Osteocyte (in vitro differentiated cells): Measurements from ENCODE around the gene NUDT13. TPM values are rescaled to one million over a fixed set of nuclear protein-coding genes. Genes with fewer than 3 reads are reported as not detected.

Experiments
- DNase-seq: peaks from one replicate; pipeline ENCODE4 v3.0.0; 2021; ENCODE audit warnings: mixed read lengths; ENCODE audit not compliant: unreplicated experiment; ENCODE audit errors: extremely low spot score
- H3K27ac Mint-ChIP-seq: one replicate; pipeline ENCODE4 v1.8.0; 2021; ENCODE audit warnings: mild to moderate bottlenecking, mixed read lengths; ENCODE audit not compliant: unreplicated experiment
- H3K27me3 Mint-ChIP-seq: one replicate; pipeline ENCODE4 v1.8.0; 2021; ENCODE audit warnings: mixed read lengths; ENCODE audit not compliant: unreplicated experiment
- H3K36me3 Mint-ChIP-seq: one replicate; pipeline ENCODE4 v1.8.0; 2021; ENCODE audit warnings: mixed read lengths; ENCODE audit not compliant: unreplicated experiment
- H3K4me1 Mint-ChIP-seq: one replicate; pipeline ENCODE4 v1.8.0; 2021; ENCODE audit warnings: mixed read lengths; ENCODE audit not compliant: unreplicated experiment
- H3K4me3 Mint-ChIP-seq: one replicate; pipeline ENCODE4 v1.8.0; 2021; ENCODE audit warnings: mild to moderate bottlenecking, moderate library complexity, mixed read lengths; ENCODE audit not compliant: unreplicated experiment
- H3K9me3 Mint-ChIP-seq: one replicate; pipeline ENCODE4 v1.8.0; 2021; ENCODE audit warnings: mixed read lengths; ENCODE audit not compliant: unreplicated experiment
- total RNA-seq: library from RNA; stranded (reverse); gene quantifications from 2 replicates; pipeline ENCODE4 v1.2.1, GENCODE V29; 2021
- TF ChIP-seq, protein P1 (sequence below): fragments of 200-600 bp; sonication (generic); IDR thresholded peaks from 2 replicates; pipeline ENCODE4 v1.5.0; 2021; ENCODE audit warnings: antibody characterized with exemption, mild to moderate bottlenecking, moderate library complexity

NUDT13 gene
- total RNA-seq, 1 donor from 2014 or later: 3.2 TPM

DNA sequence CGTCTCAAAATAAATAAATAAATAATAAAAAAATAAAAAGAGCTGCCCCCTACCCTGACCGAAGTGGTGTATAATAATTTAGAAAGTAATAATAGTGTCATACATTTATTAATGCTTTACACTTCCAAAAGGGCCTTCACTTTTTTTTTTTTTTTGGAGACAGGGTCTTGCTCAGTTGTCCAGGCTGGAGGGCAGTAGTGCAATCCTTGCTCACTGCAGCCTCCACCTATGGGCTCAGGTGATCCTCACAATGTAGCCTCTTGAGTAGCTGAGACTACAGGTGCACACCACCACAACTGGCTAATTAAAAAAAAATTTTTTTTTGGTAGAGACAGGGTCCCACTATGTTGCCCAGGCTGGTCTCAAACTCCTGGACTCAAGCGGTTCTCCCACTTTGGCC, 59.1 kb downstream of the NUDT13 start:
- Mint-ChIP-seq H3K27me3 (no peaks in the 10 kb centered on the region), H3K4me1 (peaks cover 28% of the 10 kb centered on the region), H3K9me3 (peaks cover 4% of the 10 kb centered on the region), H3K4me3 (peak overlapping the region; percentile 45), H3K36me3 (peaks cover 4% of the 10 kb centered on the region), H3K27ac (no peak overlapping the region)
- no peak for DNase-seq
- TF ChIP-seq, protein P1, sequence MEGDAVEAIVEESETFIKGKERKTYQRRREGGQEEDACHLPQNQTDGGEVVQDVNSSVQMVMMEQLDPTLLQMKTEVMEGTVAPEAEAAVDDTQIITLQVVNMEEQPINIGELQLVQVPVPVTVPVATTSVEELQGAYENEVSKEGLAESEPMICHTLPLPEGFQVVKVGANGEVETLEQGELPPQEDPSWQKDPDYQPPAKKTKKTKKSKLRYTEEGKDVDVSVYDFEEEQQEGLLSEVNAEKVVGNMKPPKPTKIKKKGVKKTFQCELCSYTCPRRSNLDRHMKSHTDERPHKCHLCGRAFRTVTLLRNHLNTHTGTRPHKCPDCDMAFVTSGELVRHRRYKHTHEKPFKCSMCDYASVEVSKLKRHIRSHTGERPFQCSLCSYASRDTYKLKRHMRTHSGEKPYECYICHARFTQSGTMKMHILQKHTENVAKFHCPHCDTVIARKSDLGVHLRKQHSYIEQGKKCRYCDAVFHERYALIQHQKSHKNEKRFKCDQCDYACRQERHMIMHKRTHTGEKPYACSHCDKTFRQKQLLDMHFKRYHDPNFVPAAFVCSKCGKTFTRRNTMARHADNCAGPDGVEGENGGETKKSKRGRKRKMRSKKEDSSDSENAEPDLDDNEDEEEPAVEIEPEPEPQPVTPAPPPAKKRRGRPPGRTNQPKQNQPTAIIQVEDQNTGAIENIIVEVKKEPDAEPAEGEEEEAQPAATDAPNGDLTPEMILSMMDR: no peak

DNA sequence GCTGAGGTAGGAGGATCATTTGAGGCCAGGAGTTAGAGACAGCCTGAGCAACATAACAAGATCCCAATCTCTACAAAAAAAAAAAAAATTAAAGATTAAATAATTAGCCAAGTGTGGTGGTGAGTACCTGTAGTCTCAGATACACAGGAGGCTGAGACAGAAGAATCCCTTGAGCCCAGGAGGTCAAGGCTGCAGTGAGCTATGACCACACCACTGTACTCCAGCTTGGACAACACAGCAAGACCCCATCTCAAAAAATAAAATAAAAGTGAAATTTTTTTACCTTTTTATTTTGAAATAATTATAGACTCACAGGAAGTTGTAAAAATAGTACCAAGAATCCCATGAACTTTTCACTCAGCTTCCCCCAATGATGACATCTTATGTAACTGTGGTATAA, 62.6 kb downstream of the NUDT13 start:
- Mint-ChIP-seq H3K27ac (no peak overlapping the region), H3K4me1 (peaks cover 7% of the 10 kb centered on the region), H3K27me3 (no peaks in the 10 kb centered on the region), H3K9me3 (no peaks in the 10 kb centered on the region), H3K4me3 (no peak overlapping the region), H3K36me3 (peaks cover 8% of the 10 kb centered on the region)
- no peak for DNase-seq
- TF ChIP-seq, protein P1: no peak

DNA sequence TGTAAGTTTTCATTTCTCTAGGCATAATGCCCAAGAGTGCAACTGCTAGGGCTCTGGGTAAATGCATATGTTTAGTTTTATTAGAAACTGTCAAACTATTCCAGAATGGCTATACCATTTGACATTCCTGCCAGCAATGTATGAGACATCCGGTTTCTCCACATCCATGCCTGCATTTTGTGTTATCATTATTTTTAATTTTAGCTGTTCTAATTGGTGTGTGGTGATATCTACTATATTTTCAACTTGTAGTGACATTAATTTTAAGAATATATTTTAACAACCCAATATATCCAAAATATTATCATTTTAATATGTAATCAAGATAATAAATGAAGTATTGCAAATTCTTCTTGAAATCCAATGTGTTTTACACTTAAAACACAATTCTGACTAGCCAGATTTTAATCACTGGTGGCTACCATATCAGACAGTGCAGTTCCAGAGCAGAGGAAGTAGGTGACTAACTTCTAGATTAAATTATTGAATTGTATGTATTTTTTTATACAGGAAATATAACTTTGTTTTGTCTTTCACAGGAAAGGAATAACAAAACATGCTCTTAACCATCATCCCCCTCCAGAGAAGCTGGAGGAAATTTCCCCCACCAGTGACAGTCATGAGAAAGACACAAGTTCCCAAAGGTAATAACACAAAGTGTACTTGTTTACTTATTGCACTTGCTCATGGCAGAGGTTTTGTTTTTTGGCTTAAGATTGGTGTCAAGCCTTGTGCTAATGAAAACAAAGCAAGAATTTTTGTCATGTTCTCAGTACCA, 64.1 kb downstream of the NUDT13 start:
- no peaks in the 10 kb centered on the region for H3K4me1 Mint-ChIP-seq
- no peak for DNase-seq
- peaks cover 10% of the 10 kb centered on the region for H3K36me3 Mint-ChIP-seq
- H3K27ac Mint-ChIP-seq: no peak overlapping the region
- H3K27me3 Mint-ChIP-seq: no peaks in the 10 kb centered on the region
- TF ChIP-seq, protein P1: no peak
- no peak overlapping the region for H3K4me3 Mint-ChIP-seq
- H3K9me3 Mint-ChIP-seq: no peaks in the 10 kb centered on the region

Other genes with a start within 250 kb of the NUDT13 start
- 0.19 and 0.21 TPM in 2 replicates for gene OIT3, start 216.7 kb upstream of the NUDT13 start, total RNA-seq
- gene PLA2G12B, start 155.6 kb upstream of the NUDT13 start, total RNA-seq: not detected in 2 replicates
- 101 and 103 TPM in 2 replicates for gene P4HA1, start 13.6 kb upstream of the NUDT13 start, total RNA-seq
- gene ECD, start 57.6 kb downstream of the NUDT13 start, total RNA-seq: 32.3 and 34.1 TPM in 2 replicates
- 21.4 TPM in 2 replicates for gene FAM149B1, start 57.7 kb downstream of the NUDT13 start, total RNA-seq
- gene DNAJC9, start 136.8 kb downstream of the NUDT13 start, total RNA-seq: 19.3 and 19.6 TPM in 2 replicates
- gene MRPS16, start 142.2 kb downstream of the NUDT13 start, total RNA-seq: 63.5 and 78.6 TPM in 2 replicates
- gene CFAP70, start 248.4 kb downstream of the NUDT13 start, total RNA-seq: 0.86 and 1.2 TPM in 2 replicates